DMS53 treated with DMSO at 0.1 percent for 48 hours (cell line): ENCODE measurements around the gene CKAP2L.
"Not testable (repeated sequence)": the region's sequence is repeated elsewhere in the genome, so short reads cannot be mapped to it uniquely, and the experiment has no call there.

Source experiments
- DNase-seq: peaks from one replicate; lab custom pipeline; 2025; ENCODE audit not compliant: unreplicated experiment; lab: John Stamatoyannopoulos, UW

Gene CKAP2L

DNA sequence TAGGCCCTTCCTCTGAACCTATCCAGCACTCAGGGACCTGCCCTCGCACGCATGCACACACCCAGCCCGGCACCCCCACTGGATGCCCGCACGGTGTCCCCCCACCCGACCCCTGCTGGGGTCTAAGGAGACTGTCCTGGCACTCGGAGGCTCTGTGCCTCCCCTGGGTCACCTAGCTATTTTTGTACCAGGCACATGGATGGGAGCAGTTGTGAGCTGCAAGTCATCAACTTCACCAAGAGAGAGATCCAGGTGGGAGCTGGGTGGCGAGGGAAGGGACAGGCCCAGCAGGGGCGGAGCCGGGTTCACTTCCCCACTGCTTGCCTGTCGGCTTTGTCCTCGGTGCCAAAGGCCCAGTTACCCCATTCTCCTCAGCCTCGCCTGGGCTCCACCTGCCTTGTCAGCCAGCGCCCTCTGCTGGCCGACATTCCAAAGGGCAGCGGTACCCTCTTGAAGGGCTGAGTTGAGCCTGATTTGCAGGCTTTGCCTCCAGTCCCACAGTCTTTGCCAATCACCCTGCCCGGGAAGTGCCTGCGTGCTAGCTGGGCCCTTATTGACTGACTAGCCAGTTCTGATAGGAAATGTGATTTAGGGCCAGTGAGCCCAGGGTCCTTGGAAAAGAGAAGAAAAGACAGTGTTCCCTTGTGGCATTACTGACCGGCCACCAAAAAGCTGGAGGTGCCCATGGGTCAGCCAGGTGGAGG lies 37.8 kb downstream of the CKAP2L start:
- peak; percentile 96 for DNase-seq

DNA sequence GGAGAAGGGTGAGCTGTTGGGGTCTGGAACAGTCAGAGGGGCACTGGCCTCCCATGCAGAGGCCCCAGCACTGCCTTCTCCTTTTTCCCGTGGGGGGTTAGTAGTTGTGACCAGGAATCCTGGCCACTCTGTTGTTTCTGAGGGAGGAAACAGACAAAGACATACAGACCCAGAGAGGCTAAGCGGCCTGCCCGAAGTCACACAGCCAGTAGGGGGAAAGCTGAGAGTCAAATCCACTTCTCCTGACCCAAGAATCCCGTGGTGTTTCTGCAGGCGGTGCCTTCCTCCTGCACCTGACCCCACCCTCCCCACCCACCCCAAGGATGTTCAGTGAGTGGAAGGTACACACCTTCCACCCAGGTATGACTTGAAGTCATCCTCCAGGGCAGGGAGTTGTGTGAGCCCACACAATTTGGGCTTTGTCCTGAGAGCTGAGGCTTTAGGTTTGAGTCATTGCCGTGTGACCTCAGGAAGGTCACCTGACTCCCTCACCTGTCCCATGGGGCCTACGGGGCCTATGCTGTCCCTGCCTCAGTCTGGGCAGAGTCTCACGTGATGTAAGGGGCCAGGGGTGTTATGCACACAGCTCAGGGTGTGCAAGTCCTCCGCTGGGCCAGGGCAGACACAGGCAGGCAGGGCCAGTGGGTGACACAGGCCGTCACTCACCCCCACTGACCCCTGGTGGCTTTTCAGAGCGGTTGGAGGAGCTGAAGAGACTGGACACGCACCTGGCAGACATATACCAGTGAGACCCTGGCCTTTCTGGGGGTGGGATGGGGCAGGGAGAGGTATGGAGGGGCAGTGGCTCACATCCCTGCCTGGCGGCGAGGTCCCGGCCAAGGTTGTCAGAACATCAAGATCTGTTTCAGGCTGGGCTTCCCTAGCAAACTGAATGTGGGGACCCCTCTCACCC lies 38.6 kb downstream of the CKAP2L start:
- no peak for DNase-seq

DNA sequence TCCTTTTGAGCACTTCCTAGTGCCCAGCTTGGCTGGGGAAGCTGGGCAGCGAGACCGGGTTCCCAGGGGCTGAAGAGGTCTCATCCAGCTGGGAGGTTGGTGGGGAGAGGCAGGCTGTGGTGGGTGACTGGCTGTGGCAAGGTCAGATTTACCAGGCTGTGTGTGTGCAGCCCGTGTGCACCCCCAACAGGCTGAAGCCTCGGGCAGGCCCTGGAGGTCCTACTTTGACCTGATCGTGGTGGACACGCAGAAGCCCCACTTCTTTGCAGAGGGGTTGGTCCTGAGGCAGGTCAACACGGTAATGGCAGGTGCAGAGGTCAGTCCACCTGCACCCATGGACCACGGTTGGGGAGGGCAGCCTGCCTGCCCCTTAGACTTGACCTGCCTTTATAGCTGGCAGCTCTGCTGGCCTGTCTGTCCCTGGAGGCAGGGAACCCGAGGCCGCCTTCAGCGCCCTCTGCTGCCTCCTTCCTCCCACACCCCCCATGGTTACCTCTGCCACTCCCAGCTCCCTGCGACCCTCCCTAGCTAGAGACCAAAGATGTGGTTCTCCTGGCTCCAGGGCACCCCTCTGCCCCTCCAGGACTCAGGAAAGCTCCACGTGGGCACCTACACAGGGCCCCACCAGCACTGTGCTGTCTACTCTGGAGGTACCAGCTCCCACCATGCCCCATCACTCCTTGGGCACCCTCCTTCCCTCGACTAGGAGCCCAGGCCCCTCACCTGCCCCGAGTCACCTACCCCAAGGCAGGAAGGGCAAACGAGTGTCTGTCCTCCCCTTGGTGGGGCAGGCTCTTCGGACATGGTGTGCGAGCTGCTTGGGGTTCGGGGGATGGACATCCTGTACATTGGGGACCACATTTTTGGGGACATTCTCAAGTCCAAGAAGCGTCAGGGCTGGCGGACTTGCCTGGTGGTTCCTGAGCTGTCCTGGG lies 39.6 kb downstream of the CKAP2L start:
- DNase-seq: no peak

DNA sequence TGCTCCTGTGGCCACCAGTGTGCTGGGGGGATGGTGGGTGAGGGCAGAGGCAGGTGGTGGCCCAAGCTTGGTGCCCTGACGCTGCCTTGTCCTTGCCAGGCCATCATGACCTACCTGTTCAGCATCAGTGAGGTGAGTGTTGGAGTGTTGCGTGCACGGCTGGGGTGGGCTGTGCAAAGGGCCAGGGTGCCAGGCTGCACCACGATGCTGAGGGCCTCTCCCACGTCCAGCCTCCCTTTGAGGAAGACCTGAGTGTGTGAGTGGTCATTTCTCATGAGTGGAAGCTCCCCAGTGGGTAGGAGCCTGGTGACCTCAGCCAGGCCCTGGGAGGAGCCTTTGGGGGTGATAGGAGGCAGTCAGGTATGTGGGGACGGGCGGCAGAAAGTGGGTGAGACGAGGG lies 40.4 kb downstream of the CKAP2L start:
- no peak for DNase-seq

DNA sequence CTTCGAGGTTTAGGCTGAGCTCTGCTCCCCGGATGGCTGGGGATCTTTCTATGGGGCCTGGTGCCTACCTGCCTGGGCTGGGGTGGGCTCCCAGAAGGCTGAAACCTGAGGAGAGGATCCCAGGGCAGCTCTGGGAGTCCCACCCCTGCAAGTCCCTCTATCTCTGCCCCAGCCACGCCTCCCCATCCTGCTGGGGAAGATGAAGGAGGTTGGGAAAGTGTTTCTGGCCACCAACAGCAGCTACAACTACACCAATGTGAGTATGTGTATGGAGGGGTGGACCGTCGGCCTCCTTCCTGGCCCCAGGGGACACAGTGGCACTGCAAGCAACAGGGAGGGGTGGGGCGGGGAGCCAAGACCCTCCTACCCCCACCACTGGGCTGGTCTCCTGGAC lies 40.9 kb downstream of the CKAP2L start:
- no peak for DNase-seq

DNA sequence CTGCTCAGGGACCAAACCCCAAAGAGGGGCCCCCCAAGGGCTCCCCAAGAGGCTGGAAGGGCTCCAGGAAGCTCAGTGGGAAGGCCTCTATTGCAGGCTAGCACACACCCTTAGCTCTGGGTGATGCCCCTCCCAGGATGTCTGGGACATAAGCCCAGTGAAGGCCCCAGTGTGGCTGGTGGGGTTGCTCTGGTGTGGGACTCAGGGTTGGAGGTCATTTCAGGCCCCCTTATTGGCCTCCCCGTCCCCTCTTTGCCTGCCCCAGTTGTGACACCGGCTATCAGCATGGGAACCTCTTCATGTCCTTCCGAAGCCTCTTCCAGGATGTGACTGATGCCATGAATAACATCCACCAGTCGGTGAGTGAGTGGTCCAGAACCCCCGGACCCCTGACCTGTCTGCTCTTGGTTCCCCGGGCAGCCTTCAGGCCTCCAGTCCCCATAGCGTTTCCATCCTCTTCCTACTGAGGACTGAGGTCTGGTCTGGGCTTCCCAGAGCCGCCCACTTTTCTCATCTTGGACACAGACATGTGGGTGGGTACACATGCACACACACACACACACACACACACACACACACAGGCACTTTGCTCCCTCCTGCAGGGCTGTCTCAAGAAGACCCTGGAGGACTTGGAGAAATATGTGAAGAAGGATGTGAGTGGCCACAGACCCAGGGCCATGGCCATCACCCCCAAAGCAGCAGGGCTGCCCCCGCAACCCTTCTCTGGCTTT lies 41.4 kb downstream of the CKAP2L start:
- no peak for DNase-seq

DNA sequence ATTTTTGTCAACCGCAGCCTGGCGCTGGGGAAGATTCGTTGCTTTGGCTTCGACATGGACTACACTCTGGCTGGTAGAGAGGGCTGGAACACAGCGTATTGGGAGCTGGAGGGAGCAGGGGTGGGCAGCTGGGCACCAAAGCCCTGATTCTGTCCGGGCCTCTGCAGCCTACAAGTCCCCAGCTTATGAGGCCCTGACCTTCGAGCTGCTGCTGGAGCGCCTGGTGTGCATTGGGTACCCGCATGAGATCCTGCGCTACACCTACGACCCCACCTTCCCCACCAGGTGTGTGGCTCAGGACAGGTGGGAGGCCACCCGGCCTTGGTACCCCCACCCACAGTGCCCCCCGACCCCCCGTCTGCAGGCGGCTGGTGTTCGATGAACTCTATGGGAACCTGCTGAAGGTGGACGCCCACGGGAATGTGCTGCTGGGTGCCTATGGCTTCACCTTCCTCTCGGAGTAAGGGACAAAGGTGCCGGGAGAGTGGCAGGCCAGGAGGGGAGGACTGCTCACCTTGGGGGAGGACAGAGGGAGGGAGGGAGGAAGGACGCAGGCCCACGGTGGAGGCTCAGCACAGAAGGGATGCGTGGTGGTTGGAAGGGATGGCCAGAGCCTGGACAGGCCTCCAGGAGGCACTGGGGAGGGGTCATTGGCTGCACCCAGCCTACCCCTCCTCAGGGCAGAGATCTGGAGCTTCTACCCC lies 42.4 kb downstream of the CKAP2L start:
- DNase-seq: no peak

DNA sequence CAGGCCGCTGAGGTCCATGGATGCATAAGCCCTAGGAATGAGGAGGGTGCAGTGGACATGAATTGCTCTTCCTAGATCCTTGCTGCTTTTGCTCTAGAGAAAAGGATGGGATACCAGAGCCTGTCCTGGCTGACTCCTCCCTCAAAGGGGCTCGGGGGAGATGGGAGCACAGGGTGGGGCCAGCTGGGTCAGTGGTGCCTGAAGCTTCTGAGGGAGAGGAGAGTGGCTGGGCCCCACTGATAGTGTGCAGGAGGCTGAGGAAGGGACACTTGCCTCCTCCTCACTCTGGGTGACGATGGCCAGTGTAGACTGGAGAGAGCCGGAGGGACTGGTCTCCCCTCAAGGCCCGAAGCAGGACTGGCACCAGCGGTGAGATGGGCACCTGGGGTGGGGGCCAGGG lies 43.6 kb downstream of the CKAP2L start, which contains the start of gene NT5DC4:
Gene NT5DC4 (plus strand): TSS at position 236 of the 400 bp plus-strand sequence. CDS start 60 bp downstream, at position 296.
- no peak for DNase-seq

DNA sequence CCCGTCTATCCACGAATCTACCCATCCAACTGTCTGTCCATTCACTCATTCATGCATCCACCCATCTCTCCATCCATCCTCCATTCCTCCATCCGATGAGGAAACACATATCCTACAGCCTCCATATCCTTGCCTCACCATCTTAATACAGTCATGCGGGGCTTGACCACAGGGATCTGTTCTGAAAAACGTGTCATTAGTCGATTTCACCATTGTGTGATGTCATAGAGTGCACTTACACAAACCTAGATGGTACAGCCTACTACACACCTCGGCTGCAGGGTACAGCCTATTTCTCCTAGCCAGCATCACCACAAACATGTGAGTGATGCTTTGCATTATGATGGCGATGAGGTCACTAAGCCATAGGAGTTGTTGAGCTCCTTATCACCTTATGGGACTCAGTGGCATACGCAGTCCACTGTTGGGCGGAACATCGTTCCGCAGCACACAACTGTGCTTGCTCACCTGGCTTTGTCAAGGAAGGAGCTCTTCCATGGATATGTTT lies 45.5 kb downstream of the CKAP2L start:
- no peak for DNase-seq

DNA sequence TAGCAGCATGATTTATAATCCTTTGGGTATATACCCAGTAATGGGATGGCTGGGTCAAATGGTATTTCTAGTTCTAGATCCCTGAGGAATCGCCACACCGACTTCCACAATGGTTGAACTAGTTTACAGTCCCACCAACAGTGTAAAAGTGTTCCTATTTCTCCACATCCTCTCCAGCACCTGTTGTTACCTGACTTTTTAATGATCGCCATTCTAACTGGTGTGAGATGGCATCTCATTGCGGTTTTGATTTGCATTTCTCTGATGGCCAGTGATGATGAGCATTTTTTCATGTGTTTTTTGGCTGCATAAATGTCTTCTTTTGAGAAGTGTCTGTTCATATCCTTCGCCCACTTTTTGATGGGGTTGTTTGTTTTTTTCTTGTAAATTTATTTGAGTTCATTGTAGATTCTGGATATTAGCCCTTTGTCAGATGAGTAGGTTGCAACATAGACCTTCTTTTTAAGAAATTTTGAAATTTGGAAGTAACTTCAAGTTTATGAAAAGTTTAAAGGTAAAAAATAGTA lies 47.5 kb downstream of the CKAP2L start:
- DNase-seq: not testable (repeated sequence)

DNA sequence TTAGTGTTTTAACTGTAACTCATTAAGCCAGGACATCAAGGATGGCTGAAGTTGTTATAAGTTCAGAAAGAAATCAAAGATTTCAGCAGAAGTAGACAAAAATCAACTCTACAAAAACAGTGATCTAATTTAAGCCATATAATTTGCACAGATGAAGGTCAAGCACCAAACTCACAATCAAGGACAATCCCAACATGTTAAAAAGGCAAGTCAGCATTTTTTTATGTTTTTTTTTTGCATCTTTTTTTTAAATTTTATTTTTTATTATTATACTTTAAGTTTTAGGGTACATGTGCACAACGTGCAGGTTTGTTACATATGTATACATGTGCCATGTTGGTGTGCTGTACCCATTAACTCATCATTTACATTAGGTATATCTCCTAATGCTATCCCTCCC lies 48.3 kb downstream of the CKAP2L start:
- not testable (repeated sequence) for DNase-seq

DNA sequence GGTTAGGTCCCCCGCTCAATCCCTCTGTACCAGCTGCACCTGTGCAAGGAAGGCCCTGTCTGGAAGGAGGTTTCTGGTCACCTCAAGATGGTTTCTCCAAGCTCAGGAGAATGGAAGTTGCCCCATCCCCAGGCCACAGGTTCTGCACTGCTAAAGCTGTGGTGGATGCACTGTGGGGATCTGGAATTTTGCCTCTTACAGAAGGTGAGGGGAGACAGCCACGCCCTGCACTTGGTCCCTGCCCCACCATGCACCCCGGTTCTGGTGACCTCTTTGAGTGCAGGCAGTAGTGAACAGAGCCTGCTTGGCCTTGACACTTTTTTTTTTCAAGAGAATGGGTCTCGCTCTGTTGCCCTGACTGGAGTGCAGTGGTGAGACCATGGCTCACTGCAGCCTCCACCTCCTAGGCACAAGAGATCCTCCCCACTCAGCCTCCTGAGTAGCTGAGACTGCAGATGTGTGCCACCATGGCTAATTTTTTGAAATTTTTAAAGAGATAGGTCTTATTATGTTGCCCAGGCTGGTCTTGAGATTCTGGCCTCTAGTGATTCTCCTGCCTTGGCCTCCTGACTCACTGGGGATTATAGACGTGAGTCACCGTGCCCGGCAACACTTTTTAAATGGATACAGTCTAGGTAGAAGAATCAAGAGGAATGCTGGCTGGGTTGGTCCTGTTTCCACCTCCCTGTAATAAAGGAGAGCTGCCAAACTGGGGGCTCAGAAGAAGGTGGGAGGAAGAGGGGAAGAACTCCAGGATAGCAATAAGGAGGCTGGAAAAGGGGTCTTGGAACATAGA lies 49.4 kb downstream of the CKAP2L start:
- no peak for DNase-seq

DNA sequence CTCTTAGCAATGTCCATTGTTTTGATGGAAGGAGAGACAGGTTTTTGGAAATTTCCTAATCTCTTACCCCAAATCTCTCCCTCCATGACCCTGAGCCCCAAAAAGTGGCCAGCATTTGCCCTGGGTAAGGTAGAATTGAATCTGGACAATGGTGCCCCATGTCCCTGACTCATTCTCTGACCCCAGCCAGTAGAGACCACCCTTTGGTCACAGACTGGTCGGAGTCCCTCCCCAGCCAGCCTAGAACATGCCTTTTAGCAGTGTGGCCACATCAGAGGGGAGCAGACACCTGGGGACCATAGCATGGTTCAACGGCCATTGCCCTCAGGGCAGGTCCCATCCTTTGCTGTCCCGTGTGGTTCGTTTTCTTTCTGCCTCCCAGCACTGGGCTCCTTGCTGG lies 50.1 kb downstream of the CKAP2L start:
- no peak for DNase-seq

DNA sequence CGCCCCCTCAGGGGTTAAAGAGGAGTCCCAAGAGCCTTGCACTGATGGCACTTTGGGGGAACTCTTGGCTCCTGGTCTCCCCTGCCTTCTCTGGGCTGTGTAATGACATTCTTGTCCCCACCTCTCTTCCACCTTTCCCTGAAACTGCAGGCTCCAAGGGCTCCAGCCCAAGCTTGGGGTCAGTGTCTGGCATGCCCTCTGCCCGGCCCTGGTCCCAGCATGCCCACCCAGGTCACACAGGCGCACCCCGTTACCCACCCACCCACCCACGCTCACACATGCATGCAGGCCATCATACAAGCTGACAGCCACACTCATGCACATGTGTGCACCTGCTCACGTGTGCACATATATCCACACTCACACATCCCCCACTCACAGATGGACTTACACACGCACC lies 50.5 kb downstream of the CKAP2L start:
- DNase-seq: no peak

DNA sequence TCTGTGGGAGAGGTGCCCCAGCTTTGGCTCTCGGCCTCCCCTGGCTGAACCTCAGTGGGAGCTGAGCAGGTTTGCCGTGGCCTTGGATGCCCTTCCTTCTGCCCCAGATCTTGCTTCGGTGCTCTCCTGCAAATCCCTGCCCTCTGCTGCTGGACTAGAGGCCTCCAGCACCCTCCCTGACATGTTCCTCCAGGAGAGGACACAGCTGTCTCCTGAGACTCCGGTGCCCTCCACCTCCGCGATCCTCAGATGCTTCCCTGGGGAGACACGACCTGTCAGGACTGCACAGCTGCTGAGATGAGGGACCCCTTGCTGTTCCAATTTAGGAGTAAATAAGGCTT lies 50.9 kb downstream of the CKAP2L start:
- no peak for DNase-seq

DNA sequence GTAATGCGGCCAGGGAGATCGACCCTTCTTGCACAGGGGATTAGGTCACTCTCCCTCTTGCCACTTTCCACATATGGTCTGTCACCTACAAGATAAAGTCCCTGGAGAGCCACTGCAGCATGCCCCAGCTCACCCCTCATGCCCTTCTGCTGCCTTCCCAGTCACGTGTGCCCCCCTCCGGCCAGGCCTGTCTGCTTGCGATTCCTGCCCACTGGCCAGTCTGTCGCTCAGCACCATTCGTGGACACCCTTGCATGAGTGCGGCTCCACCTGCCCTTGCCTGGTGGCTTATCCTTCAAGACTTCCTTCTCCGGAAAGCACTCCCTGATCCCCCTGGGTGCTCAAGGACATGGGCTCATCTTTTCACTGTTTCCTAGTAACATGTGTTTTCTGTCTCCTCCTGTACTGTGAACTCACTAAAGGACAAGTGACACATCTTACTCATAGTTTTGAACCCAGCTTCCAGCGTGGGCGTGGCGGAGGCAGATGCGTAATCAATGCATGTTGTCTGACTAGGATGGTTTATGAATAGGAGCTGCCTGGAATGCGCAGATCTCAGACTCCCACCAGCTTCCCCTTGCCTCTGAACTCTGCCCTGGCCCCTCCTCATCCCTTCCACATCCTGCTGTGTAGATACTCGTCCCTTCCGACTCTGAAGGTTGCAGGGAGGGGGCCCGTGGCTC lies 51.4 kb downstream of the CKAP2L start:
- no peak for DNase-seq

DNA sequence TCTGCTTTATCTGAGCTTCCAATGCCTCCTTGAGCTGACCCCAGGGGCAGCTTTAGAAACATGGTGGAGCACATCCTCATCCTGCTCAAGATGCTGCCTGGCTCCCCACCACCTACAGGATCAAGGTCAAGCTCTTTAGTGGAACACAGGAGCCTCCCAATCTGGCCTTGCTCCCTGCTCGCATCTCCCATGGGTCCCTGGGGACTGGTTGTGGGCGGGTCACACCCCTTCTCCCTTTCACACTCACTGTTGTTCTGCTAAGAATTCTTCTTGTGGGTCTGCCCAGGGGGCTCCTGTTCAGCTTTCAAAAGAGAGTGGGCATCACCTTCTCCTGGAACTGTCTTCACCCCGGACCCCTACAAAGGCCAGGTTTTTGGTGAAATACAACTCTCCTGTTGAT lies 51.9 kb downstream of the CKAP2L start:
- no peak for DNase-seq
